ENCODE results near the gene MAPK6. TPM values are rescaled to one million over a fixed set of nuclear protein-coding genes. Genes with fewer than 3 reads are reported as not detected.
A peak's percentile ranks its signal among the peaks of the same experiment; 100 is the strongest.

MAPK6 gene
- total and polyA plus RNA-seq, 10 of the 15 experiments (the other 5 are each of a cell fraction or from before 2014, with no cell fraction given) = 20.6 to 100 (median 52.6) TPM

DNA sequence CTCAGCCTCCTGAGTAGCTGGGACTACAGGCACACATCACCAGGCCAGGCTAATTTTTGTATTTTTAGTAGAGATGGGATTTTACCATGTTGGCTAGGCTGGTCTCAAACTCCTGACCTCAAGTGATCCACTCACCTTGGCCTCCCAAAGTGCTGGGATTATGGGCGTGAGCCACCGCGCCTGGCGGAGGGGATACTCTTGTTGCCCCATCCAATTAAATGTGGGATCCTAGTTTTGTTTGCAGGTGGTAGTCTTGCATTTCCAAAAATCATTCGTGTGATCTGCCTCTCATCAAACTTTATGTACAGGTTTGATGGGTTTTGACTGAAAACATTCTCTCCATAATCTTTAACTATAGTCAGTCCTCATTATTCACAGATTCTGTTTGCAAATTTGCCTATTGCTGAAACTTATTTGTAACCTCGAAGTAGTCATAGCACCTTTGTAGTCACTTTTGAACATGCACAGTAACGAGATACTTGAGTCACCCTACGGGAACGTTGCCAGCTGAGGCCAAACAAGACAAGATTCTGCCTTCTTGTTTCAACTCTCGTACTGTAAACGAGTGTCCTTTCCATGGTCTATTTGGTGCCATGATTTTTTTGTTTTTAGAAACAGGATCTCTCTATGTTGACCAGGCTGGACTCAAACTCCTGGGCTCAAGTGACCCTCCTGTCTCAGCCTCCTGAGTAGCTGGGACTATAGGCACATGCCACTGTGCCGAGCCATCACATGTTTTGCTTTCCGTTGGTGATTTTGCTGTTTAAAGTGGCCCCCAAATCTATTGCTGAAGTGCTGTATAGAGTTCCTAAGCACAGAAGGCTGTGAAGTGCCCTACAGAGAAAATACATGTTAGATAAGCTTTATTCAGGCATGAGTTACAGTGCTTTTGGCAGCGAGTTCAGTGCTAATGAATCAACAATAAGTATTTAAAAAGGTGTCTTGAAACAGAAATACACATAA, 8.1 kb upstream of the MAPK6 start (continued):
- peak; percentile 30; the same call in 1 of the 2 replicates for TF ChIP-seq RUNX3 (IDR thresholded peaks at IDR 0.05; ENCODE audit: low read length)
- TF ChIP-seq, protein P1, sequence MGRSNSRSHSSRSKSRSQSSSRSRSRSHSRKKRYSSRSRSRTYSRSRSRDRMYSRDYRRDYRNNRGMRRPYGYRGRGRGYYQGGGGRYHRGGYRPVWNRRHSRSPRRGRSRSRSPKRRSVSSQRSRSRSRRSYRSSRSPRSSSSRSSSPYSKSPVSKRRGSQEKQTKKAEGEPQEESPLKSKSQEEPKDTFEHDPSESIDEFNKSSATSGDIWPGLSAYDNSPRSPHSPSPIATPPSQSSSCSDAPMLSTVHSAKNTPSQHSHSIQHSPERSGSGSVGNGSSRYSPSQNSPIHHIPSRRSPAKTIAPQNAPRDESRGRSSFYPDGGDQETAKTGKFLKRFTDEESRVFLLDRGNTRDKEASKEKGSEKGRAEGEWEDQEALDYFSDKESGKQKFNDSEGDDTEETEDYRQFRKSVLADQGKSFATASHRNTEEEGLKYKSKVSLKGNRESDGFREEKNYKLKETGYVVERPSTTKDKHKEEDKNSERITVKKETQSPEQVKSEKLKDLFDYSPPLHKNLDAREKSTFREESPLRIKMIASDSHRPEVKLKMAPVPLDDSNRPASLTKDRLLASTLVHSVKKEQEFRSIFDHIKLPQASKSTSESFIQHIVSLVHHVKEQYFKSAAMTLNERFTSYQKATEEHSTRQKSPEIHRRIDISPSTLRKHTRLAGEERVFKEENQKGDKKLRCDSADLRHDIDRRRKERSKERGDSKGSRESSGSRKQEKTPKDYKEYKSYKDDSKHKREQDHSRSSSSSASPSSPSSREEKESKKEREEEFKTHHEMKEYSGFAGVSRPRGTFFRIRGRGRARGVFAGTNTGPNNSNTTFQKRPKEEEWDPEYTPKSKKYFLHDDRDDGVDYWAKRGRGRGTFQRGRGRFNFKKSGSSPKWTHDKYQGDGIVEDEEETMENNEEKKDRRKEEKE (IDR thresholded peaks at IDR 0.05) = no peak
- TF ChIP-seq, protein P2, sequence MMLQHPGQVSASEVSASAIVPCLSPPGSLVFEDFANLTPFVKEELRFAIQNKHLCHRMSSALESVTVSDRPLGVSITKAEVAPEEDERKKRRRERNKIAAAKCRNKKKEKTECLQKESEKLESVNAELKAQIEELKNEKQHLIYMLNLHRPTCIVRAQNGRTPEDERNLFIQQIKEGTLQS (IDR thresholded peaks at IDR 0.05; ENCODE audit: borderline replicate concordance, extremely low read depth, low read depth, low read length) = no peak
- no peak for TF ChIP-seq EED (IDR thresholded peaks at IDR 0.05; ENCODE audit: low read depth)
- TF ChIP-seq TCF12 (IDR thresholded peaks at IDR 0.05; ENCODE audit: low read depth, low read length) = no peak
- no peak for TF ChIP-seq HDGF (IDR thresholded peaks at IDR 0.05)
- TF ChIP-seq ZBED1 (IDR thresholded peaks at IDR 0.05; ENCODE audit: borderline replicate concordance) = no peak
- no peak for TF ChIP-seq KLF5 (IDR thresholded peaks at IDR 0.05; ENCODE audit: partially characterized antibody)
- no peak for TF ChIP-seq POLR2AphosphoS2 (IDR thresholded peaks at IDR 0.05; ENCODE audit: low read depth, low read length)
- no peak for TF ChIP-seq CHD4 (IDR thresholded peaks at IDR 0.05)
- no peak for TF ChIP-seq KDM1A (IDR thresholded peaks at IDR 0.05; ENCODE audit: borderline replicate concordance)
- TF ChIP-seq TAF1 (IDR thresholded peaks at IDR 0.05; ENCODE audit: borderline replicate concordance, low read depth, low read length) = no peak
- no peak for TF ChIP-seq SKIL (IDR thresholded peaks at IDR 0.05; ENCODE audit: low read depth, poor library complexity, severe bottlenecking)
- no peak for TF ChIP-seq MYC (IDR thresholded peaks at IDR 0.05; ENCODE audit: insufficient read depth, insufficient read length, insufficient replicate concordance, low read length, severe bottlenecking)
- TF ChIP-seq ZNF217 (IDR thresholded peaks at IDR 0.05) = no peak
- TF ChIP-seq ZNF622 (IDR thresholded peaks at IDR 0.05) = no peak
- TF ChIP-seq BMI1 (IDR thresholded peaks at IDR 0.05; ENCODE audit: borderline replicate concordance) = no peak
- no peak for TF ChIP-seq TCF3 (IDR thresholded peaks at IDR 0.05; ENCODE audit: borderline replicate concordance, insufficient read depth, low read depth, low read length)
- no peak for TF ChIP-seq RBBP5 (conservative IDR thresholded peaks at IDR 0.05)
- no peak for TF ChIP-seq CEBPB (IDR thresholded peaks at IDR 0.05; ENCODE audit: borderline replicate concordance in 1 of 2, low read depth in 2 of 2, low read length in 2 of 2)
- TF ChIP-seq, protein P3, sequence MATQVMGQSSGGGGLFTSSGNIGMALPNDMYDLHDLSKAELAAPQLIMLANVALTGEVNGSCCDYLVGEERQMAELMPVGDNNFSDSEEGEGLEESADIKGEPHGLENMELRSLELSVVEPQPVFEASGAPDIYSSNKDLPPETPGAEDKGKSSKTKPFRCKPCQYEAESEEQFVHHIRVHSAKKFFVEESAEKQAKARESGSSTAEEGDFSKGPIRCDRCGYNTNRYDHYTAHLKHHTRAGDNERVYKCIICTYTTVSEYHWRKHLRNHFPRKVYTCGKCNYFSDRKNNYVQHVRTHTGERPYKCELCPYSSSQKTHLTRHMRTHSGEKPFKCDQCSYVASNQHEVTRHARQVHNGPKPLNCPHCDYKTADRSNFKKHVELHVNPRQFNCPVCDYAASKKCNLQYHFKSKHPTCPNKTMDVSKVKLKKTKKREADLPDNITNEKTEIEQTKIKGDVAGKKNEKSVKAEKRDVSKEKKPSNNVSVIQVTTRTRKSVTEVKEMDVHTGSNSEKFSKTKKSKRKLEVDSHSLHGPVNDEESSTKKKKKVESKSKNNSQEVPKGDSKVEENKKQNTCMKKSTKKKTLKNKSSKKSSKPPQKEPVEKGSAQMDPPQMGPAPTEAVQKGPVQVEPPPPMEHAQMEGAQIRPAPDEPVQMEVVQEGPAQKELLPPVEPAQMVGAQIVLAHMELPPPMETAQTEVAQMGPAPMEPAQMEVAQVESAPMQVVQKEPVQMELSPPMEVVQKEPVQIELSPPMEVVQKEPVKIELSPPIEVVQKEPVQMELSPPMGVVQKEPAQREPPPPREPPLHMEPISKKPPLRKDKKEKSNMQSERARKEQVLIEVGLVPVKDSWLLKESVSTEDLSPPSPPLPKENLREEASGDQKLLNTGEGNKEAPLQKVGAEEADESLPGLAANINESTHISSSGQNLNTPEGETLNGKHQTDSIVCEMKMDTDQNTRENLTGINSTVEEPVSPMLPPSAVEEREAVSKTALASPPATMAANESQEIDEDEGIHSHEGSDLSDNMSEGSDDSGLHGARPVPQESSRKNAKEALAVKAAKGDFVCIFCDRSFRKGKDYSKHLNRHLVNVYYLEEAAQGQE (IDR thresholded peaks at IDR 0.05; ENCODE audit: low read depth, low read length) = no peak

Data from GM12878 (cell line).